HCT116 (cell line): ENCODE results near the gene MCUR1. TPM values are rescaled to one million over a fixed set of nuclear protein-coding genes. Genes with fewer than 3 reads are reported as not detected.
"Not testable (repeated sequence)": the region's sequence is repeated elsewhere in the genome, so short reads cannot be mapped to it uniquely, and the experiment has no call there.

ENCODE experiments used
- ATAC-seq: fragments of 200-7000 bp; cut with Tn5 transposase; 2 replicates; pipeline ENCODE4 v1.9.1; 2020; ENCODE audit warnings: mild to moderate bottlenecking, moderate library complexity
- BruUV-seq: library from RNA; stranded (reverse); fragments of 400-500 nt; replicated peaks from 2 replicates; lab custom pipeline; 2021; lab: Mats Ljungman, UMichigan
- CTCF ChIA-PET: fragments of 300-600 bp; sonication (Branson Sonifier 250); formaldehyde crosslinking; loops from one replicate; lab custom pipeline; 2021; ENCODE audit warnings: antibody characterized with exemption; lab: Charles Lee
- POLR2A ChIA-PET: fragments of 300-600, 350-600 bp; sonication (Branson Sonifier 250); formaldehyde crosslinking; loops from one replicate; lab custom pipeline; 2021; ENCODE audit warnings: antibody characterized with exemption; lab: Charles Lee
- RAD21 ChIA-PET, 2 experiments: fragments of 300-600 bp; sonication (Branson Sonifier 250); formaldehyde crosslinking; loops; one replicate each; lab custom pipeline; 2023; ENCODE audit warnings: low total read pairs in 2 of 2; ENCODE audit not compliant: uncharacterized antibody in 2 of 2, unreplicated experiment in 2 of 2, low non-redundant PET in 1 of 2; lab: Charles Lee
- DNase-seq: peaks from one replicate; pipeline ENCODE4 v3.0.0-alpha.2; 2010; ENCODE audit warnings: low read depth, low spot score
- H2AFZ ChIP-seq: fragments of 200-600 bp; shearing (Covaris generic), sonication (generic); 2 replicates; pipeline ENCODE4 v1.6.1; 2017; ENCODE audit warnings: low read depth, mixed run types, mixed read lengths, antibody characterized with exemption, low read length; ENCODE audit not compliant: poor library complexity, severe bottlenecking
- H3K27ac ChIP-seq: 2 replicates; pipeline ENCODE4 v1.5.1; 2012; ENCODE audit warnings: low read depth, low read length
- H3K27me3 ChIP-seq: fragments of 200-600 bp; sonication (generic); 2 replicates; pipeline ENCODE4 v1.6.1; 2016; ENCODE audit warnings: mixed run types, low read length, mixed read lengths; ENCODE audit not compliant: insufficient read depth
- H3K36me3 ChIP-seq, 2 experiments: fragments of 200-500 bp in 1 of 2; fragments of 200-600 bp in 1 of 2; sonication (Bioruptor generic) in 1 of 2; sonication (generic) in 1 of 2; 2 replicates each; pipeline versions ENCODE4 v1.5.1 to v1.6.1; 2014 to 2016; ENCODE audit warnings: low read length in 2 of 2, inconsistent platforms in 1 of 2, mixed read lengths in 1 of 2, mixed run types in 1 of 2; ENCODE audit not compliant: insufficient read depth in 2 of 2, control insufficient read depth in 1 of 2
- H3K4me1 ChIP-seq, 2 experiments: fragments of 200-600 bp in 1 of 2; sonication (generic) in 1 of 2; 2 replicates each; pipeline versions ENCODE4 v1.5.1 to v1.6.1; 2012 to 2017; ENCODE audit warnings: low read length in 2 of 2, inconsistent platforms in 1 of 2, mild to moderate bottlenecking in 1 of 2, mixed read lengths in 1 of 2, mixed run types in 1 of 2, moderate library complexity in 1 of 2; ENCODE audit not compliant: insufficient read depth in 2 of 2, control insufficient read depth in 1 of 2
- H3K4me2 ChIP-seq: fragments of 200-600 bp; sonication (generic); 2 replicates; pipeline ENCODE4 v1.6.1; 2017; ENCODE audit warnings: mixed run types, low read length, mixed read lengths
- H3K4me3 ChIP-seq, 2 experiments: fragments of 200-600 bp in 1 of 2; sonication (generic) in 1 of 2; replicated peaks in 1 of 2; 2 replicates each; pipeline ENCODE4 v1.5.1; 2011 to 2016; ENCODE audit warnings: low read length in 2 of 2, control low read depth in 1 of 2, low read depth in 1 of 2, mild to moderate bottlenecking in 1 of 2, mixed read lengths in 1 of 2, mixed run types in 1 of 2
- H3K79me2 ChIP-seq: fragments of 200-600 bp; sonication (generic); 2 replicates; pipeline ENCODE4 v1.6.1; 2017; ENCODE audit warnings: mild to moderate bottlenecking, mixed run types, low read length, moderate library complexity, mixed read lengths; ENCODE audit not compliant: insufficient read depth
- H3K9ac ChIP-seq: fragments of 200-600 bp; sonication (generic); 2 replicates; pipeline ENCODE4 v1.6.1; 2016; ENCODE audit warnings: low read length, mixed read lengths
- H3K9me2 ChIP-seq: fragments of 200-600 bp; sonication (generic), shearing (Covaris generic); 2 replicates; pipeline ENCODE4 v1.6.1; 2017; ENCODE audit warnings: mixed run types, mild to moderate bottlenecking, moderate library complexity; ENCODE audit not compliant: insufficient read depth
- H3K9me3 ChIP-seq, 2 experiments: fragments of 200-500 bp in 1 of 2; fragments of 200-600 bp in 1 of 2; sonication (Bioruptor generic) in 1 of 2; sonication (generic) in 1 of 2; 2 replicates each; pipeline ENCODE4 v1.6.1; 2014 to 2017; ENCODE audit warnings: low read length in 2 of 2, mixed read lengths in 2 of 2, inconsistent platforms in 1 of 2, low read depth in 1 of 2, mild to moderate bottlenecking in 1 of 2, mixed run types in 1 of 2, moderate library complexity in 1 of 2; ENCODE audit not compliant: control insufficient read depth in 1 of 2, insufficient read depth in 1 of 2
- H4K20me1 ChIP-seq: fragments of 200-600 bp; sonication (generic), shearing (Covaris generic); 2 replicates; pipeline ENCODE4 v1.6.1; 2017; ENCODE audit warnings: mixed run types, mild to moderate bottlenecking, moderate library complexity; ENCODE audit not compliant: insufficient read depth
- POLR2A ChIP-seq: IDR thresholded peaks from 2 replicates; pipeline ENCODE4 v1.7.0; 2011; ENCODE audit warnings: borderline replicate concordance; ENCODE audit not compliant: insufficient read depth, insufficient read length; ENCODE audit errors: extremely low read depth
- POLR2AphosphoS5 ChIP-seq: IDR thresholded peaks from 2 replicates; pipeline ENCODE4 v1.6.1; 2011; ENCODE audit warnings: mild to moderate bottlenecking, low read depth, low read length, moderate library complexity
- RAD21 ChIP-seq: IDR thresholded peaks from 2 replicates; pipeline ENCODE4 v1.6.1; 2012; ENCODE audit warnings: low read depth, mild to moderate bottlenecking
- SRF ChIP-seq: IDR thresholded peaks from 2 replicates; pipeline ENCODE4 v1.6.1; 2012; ENCODE audit warnings: low read depth
- intact Hi-C: fragments of 100-400 bp; cut with micrococcal nuclease; formaldehyde crosslinking; loops from 2 replicates; pipeline ENCODE4 v1.10.0; 2022
- total RNA-seq: library from RNA; stranded (reverse); gene quantifications from one replicate; pipeline ENCODE4 v1.2.1, GENCODE V29; 2021; ENCODE audit not compliant: unreplicated experiment
- TF ChIP-seq, protein P1 (sequence below): IDR thresholded peaks from 2 replicates; pipeline ENCODE4 v1.6.1; 2012; ENCODE audit warnings: low read depth
- TF ChIP-seq, protein P2 (sequence below): IDR thresholded peaks from 2 replicates; pipeline ENCODE4 v1.6.1; 2012

Gene MCUR1
- total RNA-seq, 1 experiment from 2014 or later: 33.2 TPM

DNA sequence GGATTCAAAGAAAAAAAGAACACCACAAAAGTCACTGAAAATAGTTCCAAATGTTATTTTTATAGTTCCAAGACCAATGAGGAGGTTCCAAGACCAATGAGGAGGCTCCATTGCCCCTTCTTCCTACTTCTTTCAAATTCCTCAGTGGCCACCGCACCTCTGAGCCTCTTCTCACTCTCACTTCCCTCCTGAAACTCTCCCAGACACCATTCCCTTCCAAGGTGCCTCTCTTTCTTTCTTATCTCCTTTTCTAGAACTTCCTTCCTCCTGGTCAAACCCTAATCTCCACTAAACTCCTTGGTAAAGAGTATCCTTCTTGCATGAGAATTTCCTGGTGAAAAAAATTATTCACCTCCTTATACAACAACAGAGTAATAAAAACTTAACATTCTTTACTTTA, 20.4 kb upstream of the MCUR1 start (continued):
- TF ChIP-seq, protein P1, sequence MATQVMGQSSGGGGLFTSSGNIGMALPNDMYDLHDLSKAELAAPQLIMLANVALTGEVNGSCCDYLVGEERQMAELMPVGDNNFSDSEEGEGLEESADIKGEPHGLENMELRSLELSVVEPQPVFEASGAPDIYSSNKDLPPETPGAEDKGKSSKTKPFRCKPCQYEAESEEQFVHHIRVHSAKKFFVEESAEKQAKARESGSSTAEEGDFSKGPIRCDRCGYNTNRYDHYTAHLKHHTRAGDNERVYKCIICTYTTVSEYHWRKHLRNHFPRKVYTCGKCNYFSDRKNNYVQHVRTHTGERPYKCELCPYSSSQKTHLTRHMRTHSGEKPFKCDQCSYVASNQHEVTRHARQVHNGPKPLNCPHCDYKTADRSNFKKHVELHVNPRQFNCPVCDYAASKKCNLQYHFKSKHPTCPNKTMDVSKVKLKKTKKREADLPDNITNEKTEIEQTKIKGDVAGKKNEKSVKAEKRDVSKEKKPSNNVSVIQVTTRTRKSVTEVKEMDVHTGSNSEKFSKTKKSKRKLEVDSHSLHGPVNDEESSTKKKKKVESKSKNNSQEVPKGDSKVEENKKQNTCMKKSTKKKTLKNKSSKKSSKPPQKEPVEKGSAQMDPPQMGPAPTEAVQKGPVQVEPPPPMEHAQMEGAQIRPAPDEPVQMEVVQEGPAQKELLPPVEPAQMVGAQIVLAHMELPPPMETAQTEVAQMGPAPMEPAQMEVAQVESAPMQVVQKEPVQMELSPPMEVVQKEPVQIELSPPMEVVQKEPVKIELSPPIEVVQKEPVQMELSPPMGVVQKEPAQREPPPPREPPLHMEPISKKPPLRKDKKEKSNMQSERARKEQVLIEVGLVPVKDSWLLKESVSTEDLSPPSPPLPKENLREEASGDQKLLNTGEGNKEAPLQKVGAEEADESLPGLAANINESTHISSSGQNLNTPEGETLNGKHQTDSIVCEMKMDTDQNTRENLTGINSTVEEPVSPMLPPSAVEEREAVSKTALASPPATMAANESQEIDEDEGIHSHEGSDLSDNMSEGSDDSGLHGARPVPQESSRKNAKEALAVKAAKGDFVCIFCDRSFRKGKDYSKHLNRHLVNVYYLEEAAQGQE: no peak
- TF ChIP-seq POLR2AphosphoS5 (no peak), RAD21 (no peak), POLR2A (no peak), SRF (no peak)
- TF ChIP-seq, protein P2, sequence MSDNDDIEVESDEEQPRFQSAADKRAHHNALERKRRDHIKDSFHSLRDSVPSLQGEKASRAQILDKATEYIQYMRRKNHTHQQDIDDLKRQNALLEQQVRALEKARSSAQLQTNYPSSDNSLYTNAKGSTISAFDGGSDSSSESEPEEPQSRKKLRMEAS: no peak

DNA sequence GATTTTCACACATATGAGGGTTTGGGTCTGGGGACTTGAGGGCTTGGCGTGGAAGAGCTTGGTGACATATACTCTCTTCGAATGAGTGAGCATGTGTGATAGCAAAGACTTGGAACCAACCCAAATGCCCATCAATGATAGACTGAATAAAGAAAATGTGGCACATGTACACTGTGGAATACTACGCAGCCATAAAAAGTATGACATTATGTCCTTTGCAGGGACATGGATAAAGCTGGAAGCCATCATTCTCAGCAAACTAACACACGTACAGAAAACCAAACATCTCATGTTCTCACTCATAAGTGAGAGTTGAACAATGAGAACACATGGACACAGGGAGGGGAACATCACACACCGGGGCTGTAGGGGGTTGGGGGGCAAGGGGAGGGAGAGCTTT, 19.7 kb upstream of the MCUR1 start:
- POLR2A ChIA-PET, ATAC-seq, BruUV-seq: not testable (repeated sequence)

More for the DNA sequence above, 19.7 kb upstream of the MCUR1 start:
- H3K27me3 ChIP-seq, H3K4me1 ChIP-seq, RAD21 ChIA-PET, CTCF ChIA-PET, DNase-seq, H3K79me2 ChIP-seq, H3K4me3 ChIP-seq, H3K9ac ChIP-seq, H3K9me3 ChIP-seq, H3K4me2 ChIP-seq, H4K20me1 ChIP-seq, H3K36me3 ChIP-seq, intact Hi-C loops, H2AFZ ChIP-seq, H3K9me2 ChIP-seq, H3K27ac ChIP-seq: not testable (repeated sequence)
